Lower leg skin (tissue), 3 donors: ENCODE results near the gene ANO6.

ENCODE experiments used
- CTCF ChIP-seq, 3 donors: fragments of 450-650 bp; IDR thresholded peaks; one replicate each; pipeline ENCODE4 v1.5.1; 2016; ENCODE audit warnings: antibody characterized with exemption in 3 of 3, mild to moderate bottlenecking in 3 of 3, moderate library complexity in 2 of 3
- POLR2A ChIP-seq, 2 donors: fragments of 450-650 bp; IDR thresholded peaks; one replicate each; pipeline ENCODE4 v1.6.1; 2016 to 2017; ENCODE audit warnings: antibody characterized with exemption in 2 of 2, mild to moderate bottlenecking in 1 of 2, moderate library complexity in 1 of 2

- TF ChIP-seq CTCF (IDR thresholded peaks at IDR 0.05): no peak
- TF ChIP-seq POLR2A (IDR thresholded peaks at IDR 0.05): no peak
Measured at GRCh38 chr12:45212064-45212463, 3.8 kb upstream of the ANO6 start.
